PC-9 (cell line): ENCODE data around the gene ZNF648.

Experiments used
- EZH2 ChIP-seq: fragments of 200-600 bp; sonication (generic); IDR thresholded peaks from 2 replicates; pipeline ENCODE4 v1.8.0; 2017; ENCODE audit warnings: antibody characterized with exemption, low read depth
- TF ChIP-seq, protein P1 (sequence below): fragments of 200-600 bp; sonication (generic); conservative IDR thresholded peaks from 2 replicates; pipeline ENCODE4 v1.6.1; 2017; ENCODE audit warnings: mixed run types, antibody characterized with exemption, mild to moderate bottlenecking, moderate library complexity

DNA sequence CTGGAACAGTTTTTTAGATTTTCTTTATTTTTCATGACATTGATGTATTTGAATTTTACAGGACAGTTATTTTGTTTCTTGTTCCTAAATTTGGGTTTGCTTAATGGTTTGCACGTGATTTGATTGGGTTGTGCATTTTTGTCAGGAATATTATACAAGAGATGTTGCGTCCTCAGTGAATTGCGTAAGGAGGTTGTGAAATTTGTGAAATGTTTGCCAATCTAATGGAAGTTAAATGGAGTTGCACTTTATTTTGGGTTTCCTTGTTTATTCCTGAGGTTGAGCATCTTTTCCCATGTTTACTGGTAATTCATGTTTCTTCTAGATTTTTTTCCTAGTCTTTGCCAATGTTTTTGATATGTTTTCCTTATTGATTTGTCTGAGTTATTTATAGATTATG, 19.9 kb downstream of the ZNF648 start:
- TF ChIP-seq, protein P1, sequence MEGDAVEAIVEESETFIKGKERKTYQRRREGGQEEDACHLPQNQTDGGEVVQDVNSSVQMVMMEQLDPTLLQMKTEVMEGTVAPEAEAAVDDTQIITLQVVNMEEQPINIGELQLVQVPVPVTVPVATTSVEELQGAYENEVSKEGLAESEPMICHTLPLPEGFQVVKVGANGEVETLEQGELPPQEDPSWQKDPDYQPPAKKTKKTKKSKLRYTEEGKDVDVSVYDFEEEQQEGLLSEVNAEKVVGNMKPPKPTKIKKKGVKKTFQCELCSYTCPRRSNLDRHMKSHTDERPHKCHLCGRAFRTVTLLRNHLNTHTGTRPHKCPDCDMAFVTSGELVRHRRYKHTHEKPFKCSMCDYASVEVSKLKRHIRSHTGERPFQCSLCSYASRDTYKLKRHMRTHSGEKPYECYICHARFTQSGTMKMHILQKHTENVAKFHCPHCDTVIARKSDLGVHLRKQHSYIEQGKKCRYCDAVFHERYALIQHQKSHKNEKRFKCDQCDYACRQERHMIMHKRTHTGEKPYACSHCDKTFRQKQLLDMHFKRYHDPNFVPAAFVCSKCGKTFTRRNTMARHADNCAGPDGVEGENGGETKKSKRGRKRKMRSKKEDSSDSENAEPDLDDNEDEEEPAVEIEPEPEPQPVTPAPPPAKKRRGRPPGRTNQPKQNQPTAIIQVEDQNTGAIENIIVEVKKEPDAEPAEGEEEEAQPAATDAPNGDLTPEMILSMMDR: no peak
- no peak for TF ChIP-seq EZH2
